Activated CD8-positive, alpha-beta memory T cell treated with anti-CD3 and anti-CD28 coated beads, Interleukin-2, amount 10 ng/mL, durations not matched to agents 7 days and 5 days (primary cell): ENCODE results near the gene STPG1. TPM values are rescaled to one million over a fixed set of nuclear protein-coding genes. Genes with fewer than 3 reads are reported as not detected.

Experiments used
- ATAC-seq: fragments of 150-1000 bp; cut with Tn5 transposase; one replicate; pipeline ENCODE4 v1.10.0; 2021; ENCODE audit warnings: moderate library complexity
- CTCF ChIA-PET: fragments of 350-600 bp; sonication (Branson Sonifier 250); formaldehyde crosslinking; loops from one replicate; lab custom pipeline; 2021; ENCODE audit warnings: antibody characterized with exemption; lab: Charles Lee
- DNase-seq: peaks from one replicate; pipeline ENCODE4 v3.0.0-alpha.2; 2020
- H3K27ac Mint-ChIP-seq: one replicate; pipeline ENCODE4 v1.8.0; 2021; ENCODE audit warnings: mild to moderate bottlenecking, mixed read lengths
- H3K27me3 Mint-ChIP-seq: one replicate; pipeline ENCODE4 v1.8.0; 2021; ENCODE audit warnings: mixed read lengths
- H3K36me3 Mint-ChIP-seq: one replicate; pipeline ENCODE4 v1.8.0; 2021; ENCODE audit warnings: mild to moderate bottlenecking, mixed read lengths
- H3K4me1 Mint-ChIP-seq: one replicate; pipeline ENCODE4 v1.8.0; 2021; ENCODE audit warnings: mixed read lengths
- H3K4me3 Mint-ChIP-seq: one replicate; pipeline ENCODE4 v1.8.0; 2021; ENCODE audit warnings: mild to moderate bottlenecking, moderate library complexity, mixed read lengths
- H3K9me3 Mint-ChIP-seq: one replicate; pipeline ENCODE4 v1.8.0; 2022; ENCODE audit warnings: low read depth, mixed read lengths
- total RNA-seq, 2 experiments: library from RNA; stranded (reverse); gene quantifications; one replicate each; pipeline ENCODE4 v1.2.3, GENCODE V29; 2021

STPG1 gene
- total RNA-seq, 2 experiments from 2014 or later: 5.6 to 9.2 TPM

GRCh38 chr1:24387636-24388175 is 25.9 kb downstream of the STPG1 start:
- no peaks in the 10 kb centered on the region for H3K27me3 Mint-ChIP-seq
- ATAC-seq (no peak), DNase-seq (peak; percentile 18)
- H3K4me3 Mint-ChIP-seq: no peak overlapping the region
- peaks cover 3% of the 10 kb centered on the region for H3K36me3 Mint-ChIP-seq
- CTCF ChIA-PET: interaction anchor here (1.2 to 9.8 kb wide), 4 partner anchors 26 to 188 kb away, joined by 3 to 137 read pairs (median 4); partner anchors contain the start of gene STPG1
- peaks cover 51% of the 10 kb centered on the region for H3K4me1 Mint-ChIP-seq
- H3K27ac Mint-ChIP-seq: no peak overlapping the region
- H3K9me3 Mint-ChIP-seq: no peaks in the 10 kb centered on the region

GRCh38 chr1:24386931-24387330 is 26.7 kb downstream of the STPG1 start:
- CTCF ChIA-PET: interaction anchor here (1.2 to 9.8 kb wide), 3 partner anchors 27 to 188 kb away, joined by 3 to 137 read pairs (median 3); partner anchors contain the start of gene STPG1
- DNase-seq (no peak), ATAC-seq (no peak)
- H3K4me1 Mint-ChIP-seq: peaks cover 43% of the 10 kb centered on the region
- H3K27ac Mint-ChIP-seq: no peak overlapping the region
- no peaks in the 10 kb centered on the region for H3K27me3 Mint-ChIP-seq
- no peak overlapping the region for H3K4me3 Mint-ChIP-seq
- H3K9me3 Mint-ChIP-seq: no peaks in the 10 kb centered on the region
- H3K36me3 Mint-ChIP-seq: peaks cover 3% of the 10 kb centered on the region

- Mint-ChIP-seq H3K27ac (no peak overlapping the region), H3K9me3 (no peaks in the 10 kb centered on the region), H3K36me3 (peaks cover 3% of the 10 kb centered on the region), H3K4me1 (peaks cover 36% of the 10 kb centered on the region), H3K4me3 (no peak overlapping the region), H3K27me3 (no peaks in the 10 kb centered on the region)
- ATAC-seq: no peak
- CTCF ChIA-PET: interaction anchor here (0.8 to 9.8 kb wide), 19 partner anchors 11 to 236 kb away, joined by 3 to 137 read pairs (median 8); partner anchors contain the start of genes GRHL3 and NIPAL3
- DNase-seq: peak; percentile 19
Measured at GRCh38 chr1:24386241-24386640, 27.3 kb downstream of the STPG1 start.

- Mint-ChIP-seq H3K4me1 (peaks cover 35% of the 10 kb centered on the region), H3K27me3 (no peaks in the 10 kb centered on the region), H3K9me3 (no peaks in the 10 kb centered on the region), H3K4me3 (no peak overlapping the region), H3K27ac (peak overlapping the region; percentile 17), H3K36me3 (peaks cover 3% of the 10 kb centered on the region)
- DNase-seq (peak; percentile 64), ATAC-seq (peak; percentile 52)
- CTCF ChIA-PET: interaction anchor here (0.7 to 9.8 kb wide), 26 partner anchors 8 to 235 kb away, joined by 3 to 137 read pairs (median 6); partner anchors contain the start of genes GRHL3 and NIPAL3
Measured at GRCh38 chr1:24385160-24385940, 28.2 kb downstream of the STPG1 start.

- DNase-seq (peak; percentile 75), ATAC-seq (peak; percentile 91)
- Mint-ChIP-seq H3K4me3 (peak overlapping the region; percentile 30), H3K27me3 (no peaks in the 10 kb centered on the region), H3K36me3 (peaks cover 2% of the 10 kb centered on the region), H3K9me3 (no peaks in the 10 kb centered on the region), H3K27ac (peak overlapping the region; percentile 87), H3K4me1 (peaks cover 33% of the 10 kb centered on the region)
- CTCF ChIA-PET: interaction anchor here (0.9 to 9.8 kb wide), 20 partner anchors 9 to 234 kb away, joined by 3 to 137 read pairs (median 8); partner anchors contain the start of genes GRHL3 and NIPAL3
Measured at GRCh38 chr1:24384251-24385090, 29.1 kb downstream of the STPG1 start.

GRCh38 chr1:24383381-24383940 is 30.1 kb downstream of the STPG1 start:
- CTCF ChIA-PET: interaction anchor here (1.0 to 9.8 kb wide), 10 partner anchors 8 to 233 kb away, joined by 3 to 137 read pairs (median 12); partner anchors contain the start of genes GRHL3 and NIPAL3
- H3K4me3 Mint-ChIP-seq: no peak overlapping the region

GRCh38 chr1:24382165-24382577 is 31.4 kb downstream of the STPG1 start:
- ATAC-seq (no peak), DNase-seq (no peak)
- H3K4me1 Mint-ChIP-seq: peaks cover 33% of the 10 kb centered on the region
- H3K4me3 Mint-ChIP-seq: no peak overlapping the region
- peaks cover 2% of the 10 kb centered on the region for H3K36me3 Mint-ChIP-seq
- H3K27ac Mint-ChIP-seq: no peak overlapping the region
- H3K27me3 Mint-ChIP-seq: no peaks in the 10 kb centered on the region
- CTCF ChIA-PET: interaction anchor here (1.2 to 9.8 kb wide), 3 partner anchors 9 to 232 kb away, joined by 3 to 137 read pairs (median 12); no protein-coding TSS in a partner anchor
- no peaks in the 10 kb centered on the region for H3K9me3 Mint-ChIP-seq

More at GRCh38 chr1:24383381-24383940, 30.1 kb downstream of the STPG1 start:
- Mint-ChIP-seq H3K27ac (no peak overlapping the region), H3K36me3 (peaks cover 2% of the 10 kb centered on the region), H3K9me3 (no peaks in the 10 kb centered on the region), H3K4me1 (peaks cover 33% of the 10 kb centered on the region), H3K27me3 (no peaks in the 10 kb centered on the region)
- ATAC-seq (no peak), DNase-seq (no peak)

GRCh38 chr1:24381256-24381655 is 32.3 kb downstream of the STPG1 start:
- ATAC-seq (no peak), DNase-seq (peak; percentile 22)
- Mint-ChIP-seq H3K27me3 (no peaks in the 10 kb centered on the region), H3K27ac (no peak overlapping the region), H3K9me3 (no peaks in the 10 kb centered on the region), H3K36me3 (peaks cover 2% of the 10 kb centered on the region), H3K4me1 (peaks cover 25% of the 10 kb centered on the region), H3K4me3 (no peak overlapping the region)
- CTCF ChIA-PET: interaction anchor here (1.4 to 9.8 kb wide), 4 partner anchors 10 to 231 kb away, joined by 4 to 137 read pairs (median 10); no protein-coding TSS in a partner anchor

GRCh38 chr1:24380508-24380907 is 33.1 kb downstream of the STPG1 start:
- Mint-ChIP-seq H3K4me3 (no peak overlapping the region), H3K4me1 (peaks cover 18% of the 10 kb centered on the region), H3K36me3 (peaks cover 2% of the 10 kb centered on the region), H3K9me3 (no peaks in the 10 kb centered on the region), H3K27ac (no peak overlapping the region), H3K27me3 (no peaks in the 10 kb centered on the region)
- DNase-seq (peak; percentile 16), ATAC-seq (no peak)
- CTCF ChIA-PET: interaction anchor here (0.9 to 9.8 kb wide), 6 partner anchors 11 to 230 kb away, joined by 3 to 137 read pairs (median 6); no protein-coding TSS in a partner anchor

- no peak for DNase-seq
- CTCF ChIA-PET: interaction anchor here (0.9 to 9.8 kb wide), 6 partner anchors 11 to 230 kb away, joined by 3 to 137 read pairs (median 6); no protein-coding TSS in a partner anchor
- no peak for ATAC-seq
- Mint-ChIP-seq H3K9me3 (no peaks in the 10 kb centered on the region), H3K4me1 (peaks cover 12% of the 10 kb centered on the region), H3K36me3 (peaks cover 2% of the 10 kb centered on the region), H3K27ac (no peak overlapping the region), H3K4me3 (no peak overlapping the region), H3K27me3 (no peaks in the 10 kb centered on the region)
Measured at GRCh38 chr1:24379733-24380315, 33.8 kb downstream of the STPG1 start.

- Mint-ChIP-seq H3K36me3 (no peaks in the 10 kb centered on the region), H3K9me3 (no peaks in the 10 kb centered on the region), H3K4me3 (no peak overlapping the region), H3K27ac (no peak overlapping the region), H3K4me1 (peaks cover 3% of the 10 kb centered on the region), H3K27me3 (no peaks in the 10 kb centered on the region)
- DNase-seq (peak; percentile 36), ATAC-seq (no peak)
- CTCF ChIA-PET: interaction anchor here (1.4 kb wide), 1 partner anchor 9 kb away, joined by 4 read pairs; no protein-coding TSS in a partner anchor
Measured at GRCh38 chr1:24374891-24375786, 38.4 kb downstream of the STPG1 start.
